OCI-LY1 (cell line): ENCODE measurements around the gene OR7A5.

Experiments used
- H2AFZ ChIP-seq: fragments of 200-600 bp; sonication (generic), shearing (Covaris generic); 2 replicates; pipeline ENCODE4 v1.6.0; 2014; ENCODE audit warnings: antibody characterized with exemption, mild to moderate bottlenecking, low read length
- H3F3A ChIP-seq: fragments of 200-600 bp; sonication (generic), shearing (Covaris generic); 2 replicates; pipeline ENCODE4 v1.6.0; 2014; ENCODE audit warnings: mild to moderate bottlenecking, antibody characterized with exemption, low read length, moderate library complexity; ENCODE audit not compliant: insufficient read depth
- H3K27ac ChIP-seq: fragments of 200-600 bp; sonication (generic); 2 replicates; pipeline ENCODE4 v1.5.1; 2014; ENCODE audit warnings: low read length, mixed run types, mild to moderate bottlenecking, low read depth; ENCODE audit not compliant: poor library complexity, severe bottlenecking
- H3K27me3 ChIP-seq: fragments of 200-600 bp; sonication (generic); 2 replicates; pipeline ENCODE4 v1.6.0; 2014; ENCODE audit warnings: antibody characterized with exemption, mild to moderate bottlenecking, low read length, moderate library complexity; ENCODE audit not compliant: insufficient read depth
- H3K36me3 ChIP-seq: fragments of 200-600 bp; sonication (generic); 2 replicates; pipeline ENCODE4 v1.6.1; 2014; ENCODE audit warnings: mild to moderate bottlenecking, antibody characterized with exemption, low read length, moderate library complexity, mixed read lengths; ENCODE audit not compliant: insufficient read depth
- H3K4me1 ChIP-seq: fragments of 200-600 bp; sonication (generic); 2 replicates; pipeline ENCODE4 v1.5.1; 2014; ENCODE audit warnings: mild to moderate bottlenecking, low read length, moderate library complexity; ENCODE audit not compliant: insufficient read depth, severe bottlenecking
- H3K4me2 ChIP-seq: fragments of 200-600 bp; sonication (generic), shearing (Covaris generic); 2 replicates; pipeline ENCODE4 v1.6.1; 2014; ENCODE audit warnings: low read length
- H3K4me3 ChIP-seq: fragments of 200-600 bp; sonication (generic); 2 replicates; pipeline ENCODE4 v1.5.1; 2014; ENCODE audit warnings: low read length, low read depth, mild to moderate bottlenecking, mixed read lengths; ENCODE audit not compliant: poor library complexity, severe bottlenecking
- H3K79me2 ChIP-seq: fragments of 200-600 bp; shearing (Covaris generic); 2 replicates; pipeline ENCODE4 v1.6.1; 2016; ENCODE audit warnings: mixed run types, low read length, mixed read lengths; ENCODE audit not compliant: insufficient read depth
- H3K9ac ChIP-seq: fragments of 200-600 bp; sonication (generic), shearing (Covaris generic); 2 replicates; pipeline ENCODE4 v1.6.1; 2014; ENCODE audit warnings: mild to moderate bottlenecking, low read length, mixed read lengths
- H3K9me2 ChIP-seq: fragments of 200-600 bp; sonication (generic), shearing (Covaris generic); 2 replicates; pipeline ENCODE4 v1.6.1; 2014; ENCODE audit warnings: low read depth, mild to moderate bottlenecking, low read length, mixed read lengths
- H3K9me3 ChIP-seq: fragments of 200-600 bp; shearing (Covaris generic); 2 replicates; pipeline ENCODE4 v1.6.1; 2014; ENCODE audit warnings: low read length, mixed read lengths
- H4K20me1 ChIP-seq: fragments of 200-600 bp; sonication (generic), shearing (Covaris generic); 2 replicates; pipeline ENCODE4 v1.6.0; 2016; ENCODE audit warnings: mild to moderate bottlenecking, low read length; ENCODE audit not compliant: insufficient read depth
- EZH2 ChIP-seq: fragments of 200-600 bp; sonication (generic), shearing (Covaris generic); IDR thresholded peaks from 2 replicates; pipeline ENCODE4 v1.8.0; 2017; ENCODE audit warnings: borderline replicate concordance, mixed run types, mild to moderate bottlenecking, antibody characterized with exemption, low read length, moderate library complexity, mixed read lengths
- TF ChIP-seq, protein P1 (sequence below): fragments of 200-600 bp; sonication (generic), shearing (Covaris generic); IDR thresholded peaks from 2 replicates; pipeline ENCODE4 v1.5.1; 2017; ENCODE audit warnings: mild to moderate bottlenecking, antibody characterized with exemption, low read length, moderate library complexity, mixed read lengths

Gene OR7A5

DNA sequence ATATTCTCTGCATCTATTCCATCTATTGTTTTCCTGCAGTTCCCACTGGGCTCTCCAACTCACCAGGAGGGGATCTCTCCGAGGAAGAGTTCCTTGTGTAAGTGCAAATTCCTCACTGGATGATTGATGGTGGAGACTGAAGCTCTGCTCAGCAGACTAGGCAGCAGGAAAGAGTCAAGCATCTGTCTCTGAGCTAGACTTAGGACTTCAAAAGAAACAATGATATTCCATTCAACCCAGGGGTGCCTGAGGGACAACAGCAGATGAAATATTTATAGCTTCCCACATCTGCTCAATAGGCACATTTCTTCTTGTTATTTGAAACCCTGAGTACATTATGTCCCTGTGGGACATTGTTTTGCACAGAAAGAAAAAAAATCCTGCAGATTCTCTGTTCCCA, at the start of gene OR7A5, which contains the start of gene OR7C1:
OR7A5 (minus strand) TSS at position 175 of the 400 bp plus-strand sequence. CDS start 6,944 bp downstream, outside the sequence.
OR7C1 (minus strand) TSS at position 175 of the 400 bp plus-strand sequence. CDS start 35,049 bp downstream, outside the sequence.
- no peak within 1 kb of the TSS for H3K9ac ChIP-seq
- H3K79me2 ChIP-seq, result no peaks in the 10 kb centered on the region
- no peaks in the 10 kb centered on the region for H3K9me2 ChIP-seq
- H3F3A ChIP-seq, result no peaks in the 10 kb centered on the region
- TF ChIP-seq EZH2, result no peak
- TF ChIP-seq, protein P1, sequence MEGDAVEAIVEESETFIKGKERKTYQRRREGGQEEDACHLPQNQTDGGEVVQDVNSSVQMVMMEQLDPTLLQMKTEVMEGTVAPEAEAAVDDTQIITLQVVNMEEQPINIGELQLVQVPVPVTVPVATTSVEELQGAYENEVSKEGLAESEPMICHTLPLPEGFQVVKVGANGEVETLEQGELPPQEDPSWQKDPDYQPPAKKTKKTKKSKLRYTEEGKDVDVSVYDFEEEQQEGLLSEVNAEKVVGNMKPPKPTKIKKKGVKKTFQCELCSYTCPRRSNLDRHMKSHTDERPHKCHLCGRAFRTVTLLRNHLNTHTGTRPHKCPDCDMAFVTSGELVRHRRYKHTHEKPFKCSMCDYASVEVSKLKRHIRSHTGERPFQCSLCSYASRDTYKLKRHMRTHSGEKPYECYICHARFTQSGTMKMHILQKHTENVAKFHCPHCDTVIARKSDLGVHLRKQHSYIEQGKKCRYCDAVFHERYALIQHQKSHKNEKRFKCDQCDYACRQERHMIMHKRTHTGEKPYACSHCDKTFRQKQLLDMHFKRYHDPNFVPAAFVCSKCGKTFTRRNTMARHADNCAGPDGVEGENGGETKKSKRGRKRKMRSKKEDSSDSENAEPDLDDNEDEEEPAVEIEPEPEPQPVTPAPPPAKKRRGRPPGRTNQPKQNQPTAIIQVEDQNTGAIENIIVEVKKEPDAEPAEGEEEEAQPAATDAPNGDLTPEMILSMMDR, result no peak
- no peaks in the 10 kb centered on the region for H3K4me1 ChIP-seq
- no peaks in the 10 kb centered on the region for H4K20me1 ChIP-seq
- no peaks in the 10 kb centered on the region; the same call in 1 of the 2 replicates for H3K27me3 ChIP-seq
- no peak within 1 kb of the TSS for H3K27ac ChIP-seq
- no peak within 1 kb of the TSS for H3K4me2 ChIP-seq
- no peaks in the 10 kb centered on the region for H3K9me3 ChIP-seq
- H3K4me3 ChIP-seq, result no peak within 1 kb of the TSS
- H2AFZ ChIP-seq, result no peak within 1 kb of the TSS
- no peaks in the 10 kb centered on the region for H3K36me3 ChIP-seq

DNA sequence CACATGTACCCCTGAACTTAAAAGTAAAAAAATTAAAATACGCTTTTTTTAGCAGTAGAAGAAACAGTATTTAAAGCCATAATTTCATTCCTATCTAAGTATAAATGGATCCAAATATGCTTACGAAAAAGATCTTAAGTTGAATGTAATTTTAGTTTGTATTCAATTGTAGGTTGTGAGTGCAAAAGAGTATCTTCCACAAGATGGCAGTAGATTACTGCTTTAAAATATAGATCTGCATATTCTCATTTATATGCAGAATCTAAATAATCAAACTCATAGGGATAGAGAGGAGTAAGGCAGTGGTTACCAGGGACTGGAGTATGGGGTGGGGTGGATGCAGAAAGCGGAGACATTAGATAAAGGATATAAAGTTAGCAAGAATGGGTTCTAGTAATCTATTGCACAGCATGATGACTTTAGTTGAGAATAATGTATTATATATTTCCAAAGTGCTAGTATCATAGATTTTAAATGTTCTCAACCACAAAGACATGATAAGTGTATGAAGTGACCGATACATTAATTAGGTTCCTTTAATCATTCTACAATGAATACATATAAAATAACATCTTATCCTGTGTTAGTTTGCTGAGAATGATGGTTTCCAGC, 36.7 kb upstream of the OR7A5 start:
- Histone ChIP-seq H3K27me3 (no peaks in the 10 kb centered on the region), H3F3A (no peaks in the 10 kb centered on the region), H3K4me2 (no peak overlapping the region), H3K9me3 (no peaks in the 10 kb centered on the region), H3K9me2 (no peaks in the 10 kb centered on the region), H3K9ac (no peak overlapping the region), H3K4me3 (no peak overlapping the region), H3K79me2 (no peaks in the 10 kb centered on the region), H3K4me1 (no peaks in the 10 kb centered on the region), H3K27ac (no peak overlapping the region), H2AFZ (no peak overlapping the region), H4K20me1 (no peaks in the 10 kb centered on the region), H3K36me3 (no peaks in the 10 kb centered on the region)
- no peak for TF ChIP-seq EZH2
- TF ChIP-seq, protein P1, result peak; percentile 62

DNA sequence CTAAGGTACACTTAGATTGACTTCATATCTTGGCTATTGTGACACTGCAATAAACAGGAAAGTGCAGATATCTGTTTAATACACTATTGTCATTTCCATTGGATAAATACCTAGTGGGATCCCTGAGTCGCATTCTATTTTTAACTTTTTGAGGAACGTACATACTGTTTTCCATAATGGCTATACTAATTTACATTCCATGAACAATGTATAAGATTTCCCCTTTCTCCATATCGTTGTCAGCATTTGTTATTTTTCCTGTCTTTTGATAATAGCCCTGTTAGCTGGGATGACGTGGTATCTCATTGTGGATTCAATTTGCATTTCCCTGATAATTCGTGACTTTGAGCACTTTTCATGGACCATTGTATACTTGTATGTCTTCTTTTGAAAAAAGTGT, 33.5 kb upstream of the OR7A5 start:
- Histone ChIP-seq H3K9me3 (no peaks in the 10 kb centered on the region), H2AFZ (no peak overlapping the region), H4K20me1 (no peaks in the 10 kb centered on the region), H3K4me3 (no peak overlapping the region), H3K27ac (no peak overlapping the region), H3K36me3 (no peaks in the 10 kb centered on the region), H3K9ac (no peak overlapping the region), H3K79me2 (no peaks in the 10 kb centered on the region), H3K4me2 (no peak overlapping the region), H3K4me1 (no peaks in the 10 kb centered on the region), H3F3A (no peaks in the 10 kb centered on the region), H3K9me2 (no peaks in the 10 kb centered on the region), H3K27me3 (no peaks in the 10 kb centered on the region)
- TF ChIP-seq EZH2, result no peak
- TF ChIP-seq, protein P1, result no peak
